HepG2 (cell line): ENCODE results near the gene TSNAXIP1. TPM values are rescaled to one million over a fixed set of nuclear protein-coding genes. Genes with fewer than 3 reads are reported as not detected.

Experiments used
- BORCS8-MEF2B ChIP-seq: sonication (generic); formaldehyde crosslinking; IDR thresholded peaks from 2 replicates; pipeline ENCODE4 v1.8.0; 2022; ENCODE audit warnings: mild to moderate bottlenecking, missing genetic modification reagents
- HIVEP1 ChIP-seq: sonication (generic); formaldehyde crosslinking; IDR thresholded peaks from 2 replicates; pipeline ENCODE4 v1.4.0; 2020; ENCODE audit warnings: mild to moderate bottlenecking, missing genetic modification reagents
- KDM5B ChIP-seq: sonication (generic); formaldehyde crosslinking; IDR thresholded peaks from 2 replicates; pipeline ENCODE4 v1.4.0; 2020; ENCODE audit warnings: missing genetic modification reagents, mild to moderate bottlenecking, borderline replicate concordance
- KLF16 ChIP-seq, 2 experiments: sonication (generic) in 1 of 2; formaldehyde crosslinking in 1 of 2; IDR thresholded peaks; 2 replicates each; pipeline versions ENCODE4 v1.6.1 to v1.8.0; 2016 to 2023; ENCODE audit warnings: missing genetic modification reagents in 2 of 2, missing compliant biosample characterization in 1 of 2
- MLLT10 ChIP-seq: sonication (generic); formaldehyde crosslinking; IDR thresholded peaks from 2 replicates; pipeline ENCODE4 v1.4.0; 2020; ENCODE audit warnings: missing genetic modification reagents
- PAF1 ChIP-seq: IDR thresholded peaks from 2 replicates; pipeline ENCODE4 v1.6.1; 2016; ENCODE audit warnings: missing genetic modification reagents, missing compliant biosample characterization
- RELA ChIP-seq: sonication (generic); formaldehyde crosslinking; IDR thresholded peaks from 2 replicates; pipeline ENCODE4 v1.4.0; 2020; ENCODE audit warnings: missing genetic modification reagents
- RXRB ChIP-seq: IDR thresholded peaks from 2 replicates; pipeline ENCODE4 v1.6.1; 2016; ENCODE audit warnings: borderline replicate concordance, missing genetic modification reagents, missing compliant biosample characterization
- XRCC5 ChIP-seq: fragments of 200-400 bp; formaldehyde crosslinking; optimal IDR thresholded peaks from 2 replicates; pipeline ENCODE3; 2017; ENCODE audit warnings: mild to moderate bottlenecking, low read length
- ZBTB44 ChIP-seq: sonication (generic); formaldehyde crosslinking; IDR thresholded peaks from 2 replicates; pipeline ENCODE4 v1.4.0; 2020; ENCODE audit warnings: missing genetic modification reagents
- ZNF30 ChIP-seq: sonication (generic); formaldehyde crosslinking; IDR thresholded peaks from 2 replicates; pipeline ENCODE4 v1.5.0; 2020; ENCODE audit warnings: mild to moderate bottlenecking, missing genetic modification reagents
- ZNF337 ChIP-seq: sonication (generic); formaldehyde crosslinking; IDR thresholded peaks from 2 replicates; pipeline ENCODE4 v1.5.1; 2020; ENCODE audit warnings: missing genetic modification reagents, low read depth, mild to moderate bottlenecking, borderline replicate concordance
- ZNF451 ChIP-seq: sonication (generic); formaldehyde crosslinking; IDR thresholded peaks from 2 replicates; pipeline ENCODE4 v1.5.0; 2020; ENCODE audit warnings: mild to moderate bottlenecking, missing genetic modification reagents
- ZNF569 ChIP-seq: sonication (generic); formaldehyde crosslinking; IDR thresholded peaks from 2 replicates; pipeline ENCODE4 v1.5.0; 2020; ENCODE audit warnings: mild to moderate bottlenecking, missing genetic modification reagents, moderate library complexity, borderline replicate concordance
- ZNF629 ChIP-seq: sonication (generic); formaldehyde crosslinking; conservative IDR thresholded peaks from 2 replicates; pipeline ENCODE4 v1.5.0; 2020; ENCODE audit warnings: missing genetic modification reagents
- ZNF768 ChIP-seq: sonication (generic); formaldehyde crosslinking; IDR thresholded peaks from 2 replicates; pipeline ENCODE4 v1.4.0; 2020; ENCODE audit warnings: missing genetic modification reagents
- ZNF775 ChIP-seq: sonication (generic); formaldehyde crosslinking; IDR thresholded peaks from 2 replicates; pipeline ENCODE4 v1.4.0; 2020; ENCODE audit warnings: missing genetic modification reagents, mild to moderate bottlenecking, moderate library complexity, borderline replicate concordance
- ZNF776 ChIP-seq: sonication (generic); formaldehyde crosslinking; IDR thresholded peaks from 2 replicates; pipeline ENCODE4 v1.4.0; 2020; ENCODE audit warnings: mild to moderate bottlenecking, missing genetic modification reagents
- ZSCAN21 ChIP-seq: sonication (generic); formaldehyde crosslinking; IDR thresholded peaks from 2 replicates; pipeline ENCODE4 v1.8.0; 2022; ENCODE audit warnings: mild to moderate bottlenecking, missing genetic modification reagents, moderate library complexity, borderline replicate concordance
- polyA plus RNA-seq, 8 experiments: library from polyadenylated mRNA; depleted of rRNA in 3 of 8; stranded (reverse) in 7 of 8; unstranded in 1 of 8; fragments of >200 nt; fragmentation: Illumina TruSeq in 4 of 8; extraction: Trizol in 4 of 8; gene quantifications; 2 replicates each; pipeline versions ENCODE4 v1.2.1 to v1.2.3, GENCODE V29; 2011 to 2016; ENCODE audit warnings: low read depth in 4 of 8, missing spikeins in 1 of 8, mixed read lengths in 1 of 8; ENCODE audit not compliant: insufficient read depth in 1 of 8
- total RNA-seq, 5 experiments: library from RNA; depleted of rRNA; stranded (reverse); fragments of >200 nt; fragmentation: Illumina TruSeq; extraction: Trizol; gene quantifications; 2 replicates each; pipeline ENCODE4 v1.2.3, GENCODE V29; 2016; ENCODE audit warnings: low read depth in 1 of 5
- TF ChIP-seq, protein P1 (sequence below): sonication (generic); formaldehyde crosslinking; conservative IDR thresholded peaks from 2 replicates; pipeline ENCODE4 v1.4.0; 2020; ENCODE audit warnings: missing genetic modification reagents
- TF ChIP-seq, protein P2 (sequence below): sonication (generic); formaldehyde crosslinking; IDR thresholded peaks from 2 replicates; pipeline ENCODE4 v1.5.0; 2020; ENCODE audit warnings: mild to moderate bottlenecking, missing genetic modification reagents, borderline replicate concordance

The TSNAXIP1 gene
- total and polyA plus RNA-seq, 2 of the 13 experiments (the other 11 are each of a cell fraction or from before 2014, with no cell fraction given), result 0.37 to 0.86 TPM

GRCh38 chr16:67872631-67873434 lies 66.1 kb downstream of the TSNAXIP1 start, which contains the start of gene EDC4 (continued):
- peak; percentile 87 for TF ChIP-seq RXRB
- TF ChIP-seq XRCC5, result peak; percentile 97
- no peak for TF ChIP-seq ZSCAN21
- peak; percentile 94; the same call in 1 of the 2 replicates for TF ChIP-seq PAF1 (CRISPR knock-in tag)
- TF ChIP-seq ZNF451 (CRISPR knock-in tag), result peak; percentile 69; the same call in 1 of the 2 replicates
- TF ChIP-seq BORCS8-MEF2B (CRISPR knock-in tag), result peak; percentile 89
- no peak; the same call in 1 of the 2 replicates for TF ChIP-seq ZNF629 (CRISPR knock-in tag)
- peak; percentile 86; the same call in 1 of the 2 replicates for TF ChIP-seq ZBTB44 (CRISPR knock-in tag)
- peak; percentile 88 to 98 for TF ChIP-seq KLF16 (CRISPR knock-in tag; IDR thresholded peaks at IDR 0.05)
- no peak; the same call in 1 of the 2 replicates for TF ChIP-seq ZNF775
- TF ChIP-seq KDM5B (CRISPR knock-in tag), result peak; percentile 89; the same call in 1 of the 2 replicates
- peak; percentile 58; the same call in 1 of the 2 replicates for TF ChIP-seq ZNF337 (CRISPR knock-in tag)
- TF ChIP-seq HIVEP1, result no peak
- TF ChIP-seq, protein P1, sequence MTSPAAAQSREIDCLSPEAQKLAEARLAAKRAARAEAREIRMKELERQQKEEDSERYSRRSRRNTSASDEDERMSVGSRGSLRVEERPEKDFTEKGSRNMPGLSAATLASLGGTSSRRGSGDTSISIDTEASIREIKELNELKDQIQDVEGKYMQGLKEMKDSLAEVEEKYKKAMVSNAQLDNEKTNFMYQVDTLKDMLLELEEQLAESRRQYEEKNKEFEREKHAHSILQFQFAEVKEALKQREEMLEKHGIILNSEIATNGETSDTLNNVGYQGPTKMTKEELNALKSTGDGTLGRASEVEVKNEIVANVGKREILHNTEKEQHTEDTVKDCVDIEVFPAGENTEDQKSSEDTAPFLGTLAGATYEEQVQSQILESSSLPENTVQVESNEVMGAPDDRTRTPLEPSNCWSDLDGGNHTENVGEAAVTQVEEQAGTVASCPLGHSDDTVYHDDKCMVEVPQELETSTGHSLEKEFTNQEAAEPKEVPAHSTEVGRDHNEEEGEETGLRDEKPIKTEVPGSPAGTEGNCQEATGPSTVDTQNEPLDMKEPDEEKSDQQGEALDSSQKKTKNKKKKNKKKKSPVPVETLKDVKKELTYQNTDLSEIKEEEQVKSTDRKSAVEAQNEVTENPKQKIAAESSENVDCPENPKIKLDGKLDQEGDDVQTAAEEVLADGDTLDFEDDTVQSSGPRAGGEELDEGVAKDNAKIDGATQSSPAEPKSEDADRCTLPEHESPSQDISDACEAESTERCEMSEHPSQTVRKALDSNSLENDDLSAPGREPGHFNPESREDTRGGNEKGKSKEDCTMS (CRISPR knock-in tag), result 0 out of 2 replicates have a peak, but pooled peaks have one; percentile 67
- TF ChIP-seq MLLT10, result no peak
- peak; percentile 67; the same call in 1 of the 2 replicates for TF ChIP-seq ZNF30 (CRISPR knock-in tag)
- TF ChIP-seq, protein P2, sequence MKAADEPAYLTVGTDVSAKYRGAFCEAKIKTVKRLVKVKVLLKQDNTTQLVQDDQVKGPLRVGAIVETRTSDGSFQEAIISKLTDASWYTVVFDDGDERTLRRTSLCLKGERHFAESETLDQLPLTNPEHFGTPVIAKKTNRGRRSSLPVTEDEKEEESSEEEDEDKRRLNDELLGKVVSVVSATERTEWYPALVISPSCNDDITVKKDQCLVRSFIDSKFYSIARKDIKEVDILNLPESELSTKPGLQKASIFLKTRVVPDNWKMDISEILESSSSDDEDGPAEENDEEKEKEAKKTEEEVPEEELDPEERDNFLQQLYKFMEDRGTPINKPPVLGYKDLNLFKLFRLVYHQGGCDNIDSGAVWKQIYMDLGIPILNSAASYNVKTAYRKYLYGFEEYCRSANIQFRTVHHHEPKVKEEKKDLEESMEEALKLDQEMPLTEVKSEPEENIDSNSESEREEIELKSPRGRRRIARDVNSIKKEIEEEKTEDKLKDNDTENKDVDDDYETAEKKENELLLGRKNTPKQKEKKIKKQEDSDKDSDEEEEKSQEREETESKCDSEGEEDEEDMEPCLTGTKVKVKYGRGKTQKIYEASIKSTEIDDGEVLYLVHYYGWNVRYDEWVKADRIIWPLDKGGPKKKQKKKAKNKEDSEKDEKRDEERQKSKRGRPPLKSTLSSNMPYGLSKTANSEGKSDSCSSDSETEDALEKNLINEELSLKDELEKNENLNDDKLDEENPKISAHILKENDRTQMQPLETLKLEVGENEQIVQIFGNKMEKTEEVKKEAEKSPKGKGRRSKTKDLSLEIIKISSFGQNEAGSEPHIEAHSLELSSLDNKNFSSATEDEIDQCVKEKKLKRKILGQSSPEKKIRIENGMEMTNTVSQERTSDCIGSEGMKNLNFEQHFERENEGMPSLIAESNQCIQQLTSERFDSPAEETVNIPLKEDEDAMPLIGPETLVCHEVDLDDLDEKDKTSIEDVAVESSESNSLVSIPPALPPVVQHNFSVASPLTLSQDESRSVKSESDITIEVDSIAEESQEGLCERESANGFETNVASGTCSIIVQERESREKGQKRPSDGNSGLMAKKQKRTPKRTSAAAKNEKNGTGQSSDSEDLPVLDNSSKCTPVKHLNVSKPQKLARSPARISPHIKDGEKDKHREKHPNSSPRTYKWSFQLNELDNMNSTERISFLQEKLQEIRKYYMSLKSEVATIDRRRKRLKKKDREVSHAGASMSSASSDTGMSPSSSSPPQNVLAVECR, result peak; percentile 99
- peak; percentile 89; the same call in 1 of the 2 replicates for TF ChIP-seq ZNF768 (CRISPR knock-in tag)
- peak; percentile 84; the same call in 1 of the 2 replicates for TF ChIP-seq ZNF776 (CRISPR knock-in tag)
- TF ChIP-seq RELA (CRISPR knock-in tag), result peak; percentile 98
- no peak for TF ChIP-seq ZNF569 (CRISPR knock-in tag)
